COLO668 (cell line): ENCODE data around the gene BSDC1.

Source experiments
- DNase-seq: peaks from one replicate; lab custom pipeline; 2025; ENCODE audit not compliant: unreplicated experiment; lab: John Stamatoyannopoulos, UW

BSDC1 gene

GRCh38 chr1:32394890-32395432, 720 bp upstream of the BSDC1 start:
- DNase-seq: no peak

GRCh38 chr1:32393832-32394140, 455 bp downstream of the BSDC1 start:
- DNase-seq: peak; percentile 74

- DNase-seq: no peak
Measured at GRCh38 chr1:32393136-32393535, 1.1 kb downstream of the BSDC1 start.

DNA sequence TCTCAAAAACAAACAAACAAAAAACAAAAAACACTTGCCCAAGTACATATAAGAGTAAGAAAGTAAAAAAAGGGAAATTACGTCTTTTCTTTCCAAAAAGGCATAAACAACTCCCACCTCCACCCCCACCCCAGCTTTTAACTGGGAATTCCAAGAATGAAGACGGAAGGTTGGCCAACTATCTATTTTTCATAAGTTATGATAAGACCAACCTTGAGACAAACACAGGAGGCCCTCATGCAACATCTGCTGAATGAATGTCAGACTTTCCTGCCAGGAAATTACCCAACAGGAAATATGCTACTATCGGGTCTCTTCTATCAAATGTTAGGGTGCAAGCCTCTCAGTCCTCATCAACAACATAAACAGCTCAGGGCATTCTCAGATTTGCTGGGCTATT, 1.9 kb downstream of the BSDC1 start:
- DNase-seq: no peak

DNA sequence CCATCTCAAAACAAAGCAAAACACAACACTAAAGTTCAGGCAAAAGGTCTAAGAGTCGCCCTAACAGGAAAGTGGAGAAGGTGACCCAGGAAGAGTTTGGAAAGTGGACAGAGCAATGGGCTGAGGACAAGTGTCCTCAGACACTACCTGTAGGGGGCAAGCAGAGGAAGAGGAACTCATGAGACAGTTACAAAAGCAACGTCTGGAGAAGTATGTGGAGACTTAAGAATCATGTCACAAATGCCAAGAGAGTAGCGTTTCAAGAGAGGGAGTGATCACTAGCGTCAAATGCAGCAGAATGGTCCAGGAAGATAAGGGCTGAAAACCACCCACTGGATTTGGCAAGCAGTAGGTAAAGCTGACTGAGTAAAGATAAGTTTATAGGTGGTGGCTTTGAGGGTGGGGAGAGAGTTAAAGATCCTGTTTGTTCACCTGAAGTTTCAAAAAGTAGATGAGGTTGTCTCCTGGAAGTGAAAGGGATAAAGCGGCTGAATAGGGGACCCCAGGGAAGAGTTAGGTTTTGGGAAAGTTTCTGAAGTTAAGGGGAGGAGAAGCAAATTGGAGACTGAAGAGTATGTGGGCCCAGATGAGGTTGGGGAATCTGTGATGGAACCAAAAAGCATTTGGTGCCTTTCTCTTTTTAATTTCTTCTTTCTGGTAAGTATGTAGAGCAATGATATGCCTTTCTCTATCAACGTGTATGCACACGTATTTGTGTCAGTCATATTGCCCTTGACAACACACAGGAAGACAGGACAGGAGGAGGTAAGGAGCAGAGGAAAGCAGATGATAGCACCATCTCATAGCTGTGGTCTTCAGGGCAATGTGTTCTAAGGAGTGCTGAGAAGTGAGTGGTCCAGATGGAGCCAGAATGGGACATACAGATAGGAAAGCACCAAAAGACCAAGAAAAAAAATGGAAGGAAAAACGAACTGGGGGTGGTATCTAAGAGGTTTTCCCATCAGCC, 3.1 kb downstream of the BSDC1 start:
- DNase-seq: no peak

DNA sequence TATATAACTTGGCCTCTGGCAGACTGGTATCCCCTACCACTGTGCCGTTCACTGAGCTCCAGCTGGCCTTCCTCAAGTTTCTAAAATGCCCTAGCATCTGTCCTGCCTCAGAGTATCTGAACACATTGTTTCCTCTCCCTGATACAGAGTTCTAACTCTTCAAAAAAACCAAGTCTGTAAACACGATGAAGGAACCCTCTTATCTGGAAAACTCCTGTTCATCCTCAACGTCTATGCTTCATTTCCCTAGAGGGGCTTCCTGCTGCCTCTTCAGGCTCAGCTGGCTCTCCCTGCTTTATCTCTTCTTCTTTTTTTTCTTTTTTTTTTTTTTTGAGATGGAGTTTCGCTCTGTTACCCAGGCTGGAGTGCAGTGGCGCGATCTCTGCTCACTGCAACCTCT, 5.6 kb downstream of the BSDC1 start:
- DNase-seq: no peak

GRCh38 chr1:32386676-32387392, 7.4 kb downstream of the BSDC1 start:
- no peak for DNase-seq

- DNase-seq: no peak
Measured at GRCh38 chr1:32380057-32380456, 14.2 kb downstream of the BSDC1 start.

GRCh38 chr1:32377541-32378220, 16.6 kb downstream of the BSDC1 start:
- no peak for DNase-seq

DNA sequence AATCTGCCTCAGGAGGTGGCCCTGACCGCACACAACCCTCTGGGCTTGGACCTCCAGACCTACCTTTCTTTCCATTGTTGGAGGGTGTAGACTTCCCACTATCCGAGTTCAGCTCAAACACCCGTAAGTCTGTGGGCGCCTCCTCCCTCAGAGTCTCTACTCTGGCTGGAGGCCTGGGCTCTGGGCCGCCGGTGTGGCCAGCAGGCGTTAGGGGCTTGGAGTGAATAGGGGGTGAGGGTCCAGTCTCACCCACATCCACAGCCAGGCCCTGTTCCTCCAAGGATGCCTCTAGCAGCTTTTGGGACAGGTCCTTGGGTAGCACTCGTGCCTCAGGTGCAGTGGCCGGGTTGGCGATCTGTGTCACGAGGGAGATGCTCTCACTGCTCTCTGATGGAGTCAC, 18.0 kb downstream of the BSDC1 start:
- DNase-seq: no peak

- DNase-seq: no peak
Measured at GRCh38 chr1:32373996-32374592, 20.1 kb downstream of the BSDC1 start.

GRCh38 chr1:32372149-32372756, 22.0 kb downstream of the BSDC1 start:
- DNase-seq: no peak

DNA sequence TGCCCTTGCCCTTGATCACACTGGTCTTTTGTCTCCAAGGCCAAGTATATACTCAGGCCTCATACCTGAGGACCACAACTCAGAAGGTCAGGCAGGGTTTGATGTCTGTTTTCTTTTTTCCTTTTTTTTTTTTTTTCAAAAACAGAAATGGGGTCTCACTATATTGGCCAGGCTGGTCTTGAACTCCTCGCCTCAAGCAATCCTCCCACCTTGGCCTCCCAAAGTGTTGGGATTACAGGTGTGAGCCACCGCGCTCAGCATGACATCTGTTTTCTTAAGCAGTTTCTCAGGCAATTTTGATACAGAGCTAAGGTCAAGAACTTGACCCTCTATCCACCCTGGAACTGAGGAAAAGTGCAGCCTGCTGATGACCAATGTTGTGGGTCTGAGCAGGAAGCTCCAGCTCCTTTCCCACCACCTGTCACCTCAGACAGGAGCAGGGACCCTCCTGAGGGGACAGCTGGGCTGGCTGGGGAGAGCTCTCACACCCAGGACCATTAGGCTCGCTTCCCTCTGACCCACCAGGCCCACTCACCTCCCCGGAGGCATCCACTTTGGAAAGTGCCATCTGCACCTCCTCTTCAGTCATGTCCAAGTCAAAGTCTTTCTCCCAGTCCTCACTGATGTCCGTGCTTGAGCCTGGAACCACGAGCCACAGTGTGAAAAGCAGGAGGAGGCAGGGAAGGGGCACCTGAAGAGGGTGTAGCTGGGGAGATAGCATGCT, 26.2 kb downstream of the BSDC1 start:
- DNase-seq: no peak

DNA sequence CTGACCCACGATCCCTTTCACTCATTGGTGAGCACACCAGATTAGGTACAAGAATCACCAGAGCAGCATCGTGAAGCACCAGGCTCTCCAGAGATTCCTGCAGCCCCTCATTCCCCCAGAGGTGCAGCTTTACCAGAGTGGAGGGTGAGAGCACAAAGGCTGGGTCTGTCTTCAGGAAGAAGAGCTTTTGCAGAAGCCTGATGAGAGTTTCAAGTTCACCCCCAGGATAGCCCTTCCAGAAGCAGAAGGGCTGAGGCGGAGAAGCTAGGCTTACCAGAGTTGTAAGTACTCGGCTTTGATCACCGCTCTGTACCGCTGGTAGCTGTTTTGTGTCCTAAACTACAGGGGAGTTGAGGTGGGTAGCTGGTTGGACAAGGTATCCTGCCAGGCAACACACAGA, 28.8 kb downstream of the BSDC1 start:
- DNase-seq: no peak

DNA sequence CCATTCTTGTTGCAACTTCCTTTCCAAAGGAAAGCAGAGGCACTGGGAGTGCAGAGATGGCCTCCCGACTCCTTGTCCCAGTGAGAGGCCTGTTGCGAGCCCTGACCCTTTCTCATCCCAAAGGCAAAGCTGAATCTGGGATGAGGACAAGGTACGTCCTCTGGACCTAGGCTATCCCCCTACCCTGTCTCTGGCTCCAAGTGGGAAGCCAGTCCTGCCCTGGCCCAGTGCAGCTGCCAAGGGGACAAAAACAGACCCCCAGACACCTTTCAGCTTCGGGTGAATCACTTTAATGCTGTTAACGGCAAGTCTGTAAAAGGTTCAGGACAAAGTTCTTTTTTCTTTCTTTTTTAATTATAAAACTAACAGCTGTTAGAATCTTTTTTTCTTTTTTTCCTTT, 29.4 kb downstream of the BSDC1 start:
- no peak for DNase-seq

DNA sequence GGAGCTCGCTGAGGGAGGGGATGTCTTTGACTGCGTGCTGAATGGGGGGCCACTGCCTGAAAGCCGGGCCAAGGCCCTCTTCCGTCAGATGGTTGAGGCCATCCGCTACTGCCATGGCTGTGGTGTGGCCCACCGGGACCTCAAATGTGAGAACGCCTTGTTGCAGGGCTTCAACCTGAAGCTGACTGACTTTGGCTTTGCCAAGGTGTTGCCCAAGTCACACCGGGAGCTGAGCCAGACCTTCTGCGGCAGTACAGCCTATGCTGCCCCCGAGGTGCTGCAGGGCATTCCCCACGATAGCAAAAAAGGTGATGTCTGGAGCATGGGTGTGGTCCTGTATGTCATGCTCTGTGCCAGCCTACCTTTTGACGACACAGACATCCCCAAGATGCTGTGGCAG, 30.5 kb downstream of the BSDC1 start:
- DNase-seq: no peak

GRCh38 chr1:32362474-32363313, 31.5 kb downstream of the BSDC1 start, which contains the start of the genes FAM229A and TSSK3:
Gene FAM229A, minus strand, starts transcription at chr1:32362485. Its CDS starts 394 bp downstream, at chr1:32362091.
Gene TSSK3, plus strand, starts transcription at chr1:32362539. Its CDS starts 163 bp downstream, at chr1:32362702.
- DNase-seq: no peak

GRCh38 chr1:32361674-32362473, 32.4 kb downstream of the BSDC1 start:
- DNase-seq: peak; percentile 81
